HepG2 (cell line): ENCODE measurements around the gene TAOK3. TPM values are rescaled to one million over a fixed set of nuclear protein-coding genes. Genes with fewer than 3 reads are reported as not detected.

Source experiments
- ATAC-seq: fragments of 200-7000 bp; cut with Tn5 transposase; 3 replicates; pipeline ENCODE4 v1.9.1; 2020; ENCODE audit warnings: mild to moderate bottlenecking, moderate library complexity
- BruUV-seq: library from RNA; stranded (reverse); fragments of 400-500 nt; replicated peaks from 2 replicates; lab custom pipeline; 2021; lab: Mats Ljungman, UMichigan
- CTCF ChIA-PET: fragments of 300-600 bp; formaldehyde crosslinking; extraction: SDS; loops from one replicate; lab custom pipeline; 2021; ENCODE audit warnings: low total read pairs, inconsistent platforms, low intra/inter-chr PET ratio; lab: Yijun Ruan, JAX
- POLR2A ChIA-PET: fragments of 350-600 bp; sonication (Branson Sonifier 250); formaldehyde crosslinking; loops from one replicate; lab custom pipeline; 2020; ENCODE audit warnings: antibody characterized with exemption, inconsistent platforms; lab: Yijun Ruan, JAX
- DNase-seq: peaks from one replicate; pipeline ENCODE4 v3.0.0-alpha.2; 2015; ENCODE audit warnings: low spot score
- FAIRE-seq: peaks from 3 replicates; lab custom pipeline; 2011; peaks lifted over from hg19 to GRCh38; lab: Jason Lieb, UNC
- H2AFZ ChIP-seq: one replicate; pipeline ENCODE4 v1.6.1; 2011; ENCODE audit warnings: low read length, inconsistent platforms
- H3K27ac ChIP-seq: fragments of 300-600 bp; 3 replicates; pipeline ENCODE4 v1.8.0; 2011; ENCODE audit warnings: mixed run types, mild to moderate bottlenecking, mixed read lengths, low read length, inconsistent platforms; ENCODE audit not compliant: insufficient read depth; ENCODE audit errors: extremely low read length
- H3K27me3 ChIP-seq, 2 experiments: fragments of 200-600 bp in 1 of 2; 2 replicates in 1 of 2; 3 replicates in 1 of 2; pipeline versions ENCODE4 v1.6.0 to v1.8.0; 2011; ENCODE audit warnings: low read length in 2 of 2, mild to moderate bottlenecking in 2 of 2, moderate library complexity in 2 of 2, inconsistent platforms in 1 of 2; ENCODE audit not compliant: insufficient read depth in 2 of 2, control insufficient read depth in 1 of 2
- H3K36me3 ChIP-seq, 2 experiments: fragments of 200-600 bp in 1 of 2; replicated peaks in 1 of 2; 2 replicates in 1 of 2; 3 replicates in 1 of 2; pipeline versions ENCODE4 v1.5.1 to v1.8.0; 2011; ENCODE audit warnings: low read length in 2 of 2, inconsistent platforms in 1 of 2; ENCODE audit not compliant: insufficient read depth in 2 of 2, control insufficient read depth in 1 of 2
- H3K4me1 ChIP-seq: 2 replicates; pipeline ENCODE4 v1.5.1; 2012; ENCODE audit warnings: low read length, inconsistent platforms; ENCODE audit not compliant: insufficient read depth
- H3K4me2 ChIP-seq: 2 replicates; pipeline ENCODE4 v1.6.0; 2011; ENCODE audit warnings: low read depth, low read length, inconsistent platforms
- H3K4me3 ChIP-seq, 3 experiments: fragments of 200-600 bp in 1 of 3; sonication (generic), shearing (Covaris generic) in 1 of 3; replicated peaks in 1 of 3; 2 replicates each; pipeline ENCODE4 v1.5.1; 2011 to 2016; ENCODE audit warnings: low read length in 3 of 3, inconsistent platforms in 2 of 3, low read depth in 2 of 3, mild to moderate bottlenecking in 2 of 3, control low read depth in 1 of 3, mixed read lengths in 1 of 3; ENCODE audit not compliant: insufficient read depth in 1 of 3
- H3K79me2 ChIP-seq: one replicate; pipeline ENCODE4 v1.6.1; 2011; ENCODE audit warnings: low read length, inconsistent platforms; ENCODE audit not compliant: insufficient read depth
- H3K9ac ChIP-seq: 2 replicates; pipeline ENCODE4 v1.6.0; 2011; ENCODE audit warnings: mild to moderate bottlenecking, low read depth, low read length, inconsistent platforms; ENCODE audit not compliant: insufficient read depth
- H3K9me3 ChIP-seq: 2 replicates; pipeline ENCODE4 v1.5.1; 2012; ENCODE audit warnings: mild to moderate bottlenecking, low read length
- H4K20me1 ChIP-seq: 2 replicates; pipeline ENCODE4 v1.6.0; 2011; ENCODE audit warnings: inconsistent platforms, mild to moderate bottlenecking, low read length, moderate library complexity; ENCODE audit not compliant: insufficient read depth
- GABPB1 ChIP-seq: IDR thresholded peaks from 2 replicates; pipeline ENCODE4 v1.6.1; 2016; ENCODE audit warnings: mild to moderate bottlenecking, missing genetic modification reagents, moderate library complexity, missing compliant biosample characterization
- POLR2AphosphoS2 ChIP-seq: IDR thresholded peaks from 2 replicates; pipeline ENCODE4 v1.6.1; 2011; ENCODE audit warnings: low read depth, low read length, improper control_type of control experiment
- RBM39 ChIP-seq: fragments of 200-400 bp; formaldehyde crosslinking; IDR thresholded peaks from one replicate; pipeline ENCODE4 v1.6.1; 2018; ENCODE audit warnings: antibody characterized with exemption, mild to moderate bottlenecking, low read depth, low read length; ENCODE audit not compliant: poor library complexity, severe bottlenecking
- TMF1 ChIP-seq: sonication (generic); formaldehyde crosslinking; IDR thresholded peaks from 2 replicates; pipeline ENCODE4 v1.8.1; 2022; ENCODE audit warnings: low read depth, missing genetic modification reagents
- ZNF564 ChIP-seq: sonication (generic); formaldehyde crosslinking; IDR thresholded peaks from 2 replicates; pipeline ENCODE4 v1.8.1; 2023; ENCODE audit warnings: mild to moderate bottlenecking, missing genetic modification reagents
- ZNF724P ChIP-seq: sonication (generic); formaldehyde crosslinking; IDR thresholded peaks from 2 replicates; pipeline ENCODE4 v1.8.0; 2022; ENCODE audit warnings: missing genetic modification reagents, borderline replicate concordance
- ZNF878 ChIP-seq: sonication (generic); formaldehyde crosslinking; IDR thresholded peaks from 2 replicates; pipeline ENCODE4 v1.8.1; 2023; ENCODE audit warnings: mild to moderate bottlenecking, missing genetic modification reagents, moderate library complexity
- WGBS: methylation state at CpG from one replicate; pipeline ENCODE4 v1.1.6; 2017; ENCODE audit warnings: low lambda C conversion rate; 5-methylcytosine and 5-hydroxymethylcytosine counted together
- in situ Hi-C: cut with HindIII; loops from 2 replicates; pipeline ENCODE4 v1.10.0; 2017; ENCODE audit warnings: low pct_unique_long_range_greater_than_20kb; ENCODE audit not compliant: extremely low pct_ligation_motif_present
- intact Hi-C: fragments of 100-400 bp; cut with micrococcal nuclease; formaldehyde crosslinking; loops from one replicate; pipeline ENCODE4 v1.10.0; 2022; ENCODE audit not compliant: unreplicated experiment
- polyA plus RNA-seq, 8 experiments: library from polyadenylated mRNA; depleted of rRNA in 3 of 8; stranded (reverse) in 7 of 8; unstranded in 1 of 8; fragments of >200 nt; fragmentation: Illumina TruSeq in 4 of 8; extraction: Trizol in 4 of 8; gene quantifications; 2 replicates each; pipeline versions ENCODE4 v1.2.1 to v1.2.3, GENCODE V29; 2011 to 2016; ENCODE audit warnings: low read depth in 4 of 8, missing spikeins in 1 of 8, mixed read lengths in 1 of 8; ENCODE audit not compliant: insufficient read depth in 1 of 8
- total RNA-seq, 5 experiments: library from RNA; depleted of rRNA; stranded (reverse); fragments of >200 nt; fragmentation: Illumina TruSeq; extraction: Trizol; gene quantifications; 2 replicates each; pipeline ENCODE4 v1.2.3, GENCODE V29; 2016; ENCODE audit warnings: low read depth in 1 of 5
- TF ChIP-seq, protein P1 (sequence below): sonication (generic); formaldehyde crosslinking; IDR thresholded peaks from 2 replicates; pipeline ENCODE4 v1.4.0; 2020; ENCODE audit warnings: mild to moderate bottlenecking, missing genetic modification reagents
- TF ChIP-seq, protein P2 (sequence below): sonication (generic); formaldehyde crosslinking; IDR thresholded peaks from 2 replicates; pipeline ENCODE4 v1.4.0; 2020; ENCODE audit warnings: missing genetic modification reagents, borderline replicate concordance
- TF ChIP-seq, protein P3 (sequence below), 2 experiments: IDR thresholded peaks; 2 replicates each; pipeline ENCODE4 v1.6.1; 2011 to 2012; ENCODE audit warnings: low read length in 2 of 2, borderline replicate concordance in 1 of 2, low read depth in 1 of 2, mild to moderate bottlenecking in 1 of 2, moderate library complexity in 1 of 2

Gene TAOK3
- total and polyA plus RNA-seq, 2 of the 13 experiments (the other 11 are each of a cell fraction or from before 2014, with no cell fraction given) = 10.4 to 12.3 TPM

DNA sequence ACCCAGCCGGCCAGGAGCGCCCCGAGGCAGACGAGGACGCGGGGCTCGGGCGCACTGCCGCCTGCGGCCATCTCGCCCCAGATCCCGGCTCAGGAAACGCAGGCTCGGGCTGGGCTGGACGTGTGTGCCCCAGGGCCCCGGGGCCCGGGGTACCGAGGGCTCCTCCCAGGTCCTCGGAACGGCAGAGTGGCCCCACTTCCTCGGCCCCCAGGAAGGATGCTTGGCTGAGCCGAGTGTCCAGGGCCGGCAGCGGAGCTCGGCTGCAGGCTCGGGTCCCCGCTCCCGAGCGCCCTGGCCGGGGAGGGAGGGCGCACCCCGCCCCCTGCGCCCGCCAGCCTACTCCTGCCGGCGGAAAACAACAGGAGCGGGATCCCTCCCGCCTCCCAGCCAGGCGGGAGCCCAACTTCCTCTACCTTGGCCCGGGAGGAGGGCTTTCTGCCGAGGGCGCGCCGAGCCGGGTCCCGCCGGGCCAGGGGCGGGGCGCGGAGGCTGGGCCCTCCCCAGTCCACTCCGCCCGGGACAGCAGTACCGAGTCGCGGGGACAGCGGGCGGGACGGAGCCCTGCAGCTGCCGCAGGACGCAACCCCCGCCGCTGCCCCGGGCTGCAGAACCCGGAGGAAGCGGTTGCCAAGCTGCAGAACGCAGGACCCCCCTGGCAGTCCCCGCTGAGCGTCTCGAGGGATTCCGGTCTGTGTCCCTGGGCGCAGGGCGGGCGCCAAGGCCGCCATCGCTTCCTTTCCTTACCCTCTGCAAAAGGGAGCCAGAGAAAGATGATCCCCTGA, 268.9 kb downstream of the TAOK3 start, which contains the start of gene VSIG10 (continued):
- TF ChIP-seq, protein P1, sequence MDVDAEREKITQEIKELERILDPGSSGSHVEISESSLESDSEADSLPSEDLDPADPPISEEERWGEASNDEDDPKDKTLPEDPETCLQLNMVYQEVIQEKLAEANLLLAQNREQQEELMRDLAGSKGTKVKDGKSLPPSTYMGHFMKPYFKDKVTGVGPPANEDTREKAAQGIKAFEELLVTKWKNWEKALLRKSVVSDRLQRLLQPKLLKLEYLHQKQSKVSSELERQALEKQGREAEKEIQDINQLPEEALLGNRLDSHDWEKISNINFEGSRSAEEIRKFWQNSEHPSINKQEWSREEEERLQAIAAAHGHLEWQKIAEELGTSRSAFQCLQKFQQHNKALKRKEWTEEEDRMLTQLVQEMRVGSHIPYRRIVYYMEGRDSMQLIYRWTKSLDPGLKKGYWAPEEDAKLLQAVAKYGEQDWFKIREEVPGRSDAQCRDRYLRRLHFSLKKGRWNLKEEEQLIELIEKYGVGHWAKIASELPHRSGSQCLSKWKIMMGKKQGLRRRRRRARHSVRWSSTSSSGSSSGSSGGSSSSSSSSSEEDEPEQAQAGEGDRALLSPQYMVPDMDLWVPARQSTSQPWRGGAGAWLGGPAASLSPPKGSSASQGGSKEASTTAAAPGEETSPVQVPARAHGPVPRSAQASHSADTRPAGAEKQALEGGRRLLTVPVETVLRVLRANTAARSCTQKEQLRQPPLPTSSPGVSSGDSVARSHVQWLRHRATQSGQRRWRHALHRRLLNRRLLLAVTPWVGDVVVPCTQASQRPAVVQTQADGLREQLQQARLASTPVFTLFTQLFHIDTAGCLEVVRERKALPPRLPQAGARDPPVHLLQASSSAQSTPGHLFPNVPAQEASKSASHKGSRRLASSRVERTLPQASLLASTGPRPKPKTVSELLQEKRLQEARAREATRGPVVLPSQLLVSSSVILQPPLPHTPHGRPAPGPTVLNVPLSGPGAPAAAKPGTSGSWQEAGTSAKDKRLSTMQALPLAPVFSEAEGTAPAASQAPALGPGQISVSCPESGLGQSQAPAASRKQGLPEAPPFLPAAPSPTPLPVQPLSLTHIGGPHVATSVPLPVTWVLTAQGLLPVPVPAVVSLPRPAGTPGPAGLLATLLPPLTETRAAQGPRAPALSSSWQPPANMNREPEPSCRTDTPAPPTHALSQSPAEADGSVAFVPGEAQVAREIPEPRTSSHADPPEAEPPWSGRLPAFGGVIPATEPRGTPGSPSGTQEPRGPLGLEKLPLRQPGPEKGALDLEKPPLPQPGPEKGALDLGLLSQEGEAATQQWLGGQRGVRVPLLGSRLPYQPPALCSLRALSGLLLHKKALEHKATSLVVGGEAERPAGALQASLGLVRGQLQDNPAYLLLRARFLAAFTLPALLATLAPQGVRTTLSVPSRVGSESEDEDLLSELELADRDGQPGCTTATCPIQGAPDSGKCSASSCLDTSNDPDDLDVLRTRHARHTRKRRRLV = peak; percentile 60; the same call in 1 of the 2 replicates

DNA sequence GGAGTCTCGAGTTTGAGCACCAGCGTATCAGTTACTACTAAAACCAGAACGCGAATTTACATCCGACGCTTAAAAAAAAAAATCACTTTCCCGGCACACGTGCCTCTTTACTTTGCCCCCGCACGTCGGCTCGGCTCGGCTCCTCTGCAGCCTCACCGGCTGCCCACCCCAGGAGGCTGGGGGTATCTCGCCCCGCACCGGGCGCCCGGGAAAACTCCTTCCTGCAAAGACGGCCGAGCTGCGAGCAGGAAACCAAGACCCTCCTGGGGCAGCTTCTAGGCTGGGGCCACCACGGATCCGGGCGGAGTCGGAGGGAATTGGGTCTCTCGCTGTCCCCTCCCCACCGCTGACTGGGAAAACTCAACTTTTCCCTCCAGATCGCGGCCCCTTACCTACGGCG, 269.5 kb downstream of the TAOK3 start:
- 0% methylated on average over 13 of the region's 32 CpGs for WGBS
- ChIA-PET POLR2A (interaction anchor here (0.9 to 1.4 kb wide), 8 partner anchors 13 to 42 kb away, joined by 3 to 8 read pairs (median 4); partner anchors contain the start of genes PEBP1 and WSB2), CTCF (no interaction called here)
- H2AFZ ChIP-seq = no peak overlapping the region
- no peaks in the 10 kb centered on the region for H3K27me3 ChIP-seq
- no peaks in the 10 kb centered on the region; a peak in 1 of 5 replicates for H3K36me3 ChIP-seq
- H3K4me1 ChIP-seq = peaks cover 43% of the 10 kb centered on the region
- no peak for DNase-seq
- H3K9ac ChIP-seq = peak overlapping the region; percentile 80
- in situ Hi-C loops (no loop called here), intact Hi-C loops (loop anchor here (1.0 to 5.0 kb wide), 2 partner anchors 42 to 226 kb away; partner anchors contain the start of gene WSB2)
- no TSS peak for BruUV-seq
- no peaks in the 10 kb centered on the region for H3K79me2 ChIP-seq
- ATAC-seq = peak; percentile 33
- H3K9me3 ChIP-seq = no peaks in the 10 kb centered on the region
- FAIRE-seq = no peak
- H3K4me3 ChIP-seq = peak overlapping the region; percentile 82 to 91 (median 85)
- H4K20me1 ChIP-seq = no peaks in the 10 kb centered on the region
- peak overlapping the region; percentile 92 for H3K4me2 ChIP-seq
- H3K27ac ChIP-seq = peak overlapping the region; percentile 79
- no peak for TF ChIP-seq POLR2AphosphoS2
- TF ChIP-seq ZNF564 (CRISPR knock-in tag) = peak; percentile 48; the same call in 1 of the 2 replicates
- TF ChIP-seq, protein P2, sequence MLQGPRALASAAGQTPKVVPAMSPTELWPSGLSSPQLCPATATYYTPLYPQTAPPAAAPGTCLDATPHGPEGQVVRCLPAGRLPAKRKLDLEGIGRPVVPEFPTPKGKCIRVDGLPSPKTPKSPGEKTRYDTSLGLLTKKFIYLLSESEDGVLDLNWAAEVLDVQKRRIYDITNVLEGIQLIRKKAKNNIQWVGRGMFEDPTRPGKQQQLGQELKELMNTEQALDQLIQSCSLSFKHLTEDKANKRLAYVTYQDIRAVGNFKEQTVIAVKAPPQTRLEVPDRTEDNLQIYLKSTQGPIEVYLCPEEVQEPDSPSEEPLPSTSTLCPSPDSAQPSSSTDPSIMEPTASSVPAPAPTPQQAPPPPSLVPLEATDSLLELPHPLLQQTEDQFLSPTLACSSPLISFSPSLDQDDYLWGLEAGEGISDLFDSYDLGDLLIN = no peak
- 0 out of 2 replicates have a peak, but pooled peaks have one; percentile 11 for TF ChIP-seq ZNF878 (CRISPR knock-in tag)
- TF ChIP-seq TMF1 = no peak
- TF ChIP-seq GABPB1 (CRISPR knock-in tag) = no peak
- TF ChIP-seq RBM39 = peak; percentile 20
- TF ChIP-seq, protein P3, sequence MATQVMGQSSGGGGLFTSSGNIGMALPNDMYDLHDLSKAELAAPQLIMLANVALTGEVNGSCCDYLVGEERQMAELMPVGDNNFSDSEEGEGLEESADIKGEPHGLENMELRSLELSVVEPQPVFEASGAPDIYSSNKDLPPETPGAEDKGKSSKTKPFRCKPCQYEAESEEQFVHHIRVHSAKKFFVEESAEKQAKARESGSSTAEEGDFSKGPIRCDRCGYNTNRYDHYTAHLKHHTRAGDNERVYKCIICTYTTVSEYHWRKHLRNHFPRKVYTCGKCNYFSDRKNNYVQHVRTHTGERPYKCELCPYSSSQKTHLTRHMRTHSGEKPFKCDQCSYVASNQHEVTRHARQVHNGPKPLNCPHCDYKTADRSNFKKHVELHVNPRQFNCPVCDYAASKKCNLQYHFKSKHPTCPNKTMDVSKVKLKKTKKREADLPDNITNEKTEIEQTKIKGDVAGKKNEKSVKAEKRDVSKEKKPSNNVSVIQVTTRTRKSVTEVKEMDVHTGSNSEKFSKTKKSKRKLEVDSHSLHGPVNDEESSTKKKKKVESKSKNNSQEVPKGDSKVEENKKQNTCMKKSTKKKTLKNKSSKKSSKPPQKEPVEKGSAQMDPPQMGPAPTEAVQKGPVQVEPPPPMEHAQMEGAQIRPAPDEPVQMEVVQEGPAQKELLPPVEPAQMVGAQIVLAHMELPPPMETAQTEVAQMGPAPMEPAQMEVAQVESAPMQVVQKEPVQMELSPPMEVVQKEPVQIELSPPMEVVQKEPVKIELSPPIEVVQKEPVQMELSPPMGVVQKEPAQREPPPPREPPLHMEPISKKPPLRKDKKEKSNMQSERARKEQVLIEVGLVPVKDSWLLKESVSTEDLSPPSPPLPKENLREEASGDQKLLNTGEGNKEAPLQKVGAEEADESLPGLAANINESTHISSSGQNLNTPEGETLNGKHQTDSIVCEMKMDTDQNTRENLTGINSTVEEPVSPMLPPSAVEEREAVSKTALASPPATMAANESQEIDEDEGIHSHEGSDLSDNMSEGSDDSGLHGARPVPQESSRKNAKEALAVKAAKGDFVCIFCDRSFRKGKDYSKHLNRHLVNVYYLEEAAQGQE (IDR thresholded peaks at IDR 0.05; ENCODE audit: borderline replicate concordance in 1 of 2, low read depth in 1 of 2, low read length in 2 of 2) = no peak
- 0 out of 2 replicates have a peak, but pooled peaks have one; percentile 6 for TF ChIP-seq ZNF724P (CRISPR knock-in tag)
